DND-41 (cell line): ENCODE data around the gene PURB.

Experiments
- CTCF ChIP-seq: IDR thresholded peaks from 2 replicates; pipeline ENCODE4 v1.5.1; 2012; ENCODE audit warnings: borderline replicate concordance, low read length, moderate library complexity, mild to moderate bottlenecking; ENCODE audit not compliant: poor library complexity, severe bottlenecking; ENCODE audit errors: extremely low read depth
- EZH2 ChIP-seq: IDR thresholded peaks from 3 replicates; pipeline ENCODE4 v1.6.1; 2012; ENCODE audit warnings: borderline replicate concordance, low read depth, mild to moderate bottlenecking, moderate library complexity, low read length, inconsistent platforms; ENCODE audit not compliant: severe bottlenecking

- TF ChIP-seq CTCF, result no peak
- TF ChIP-seq EZH2, result no peak
Measured at GRCh38 chr7:44911911-44912310, 26.6 kb upstream of the PURB start.
